HG02571 (cell line): ENCODE results near the gene TLCD3A.
"Not testable (repeated sequence)": the region's sequence is repeated elsewhere in the genome, so short reads cannot be mapped to it uniquely, and the experiment has no call there.

ENCODE experiments used
- ATAC-seq: cut with Tn5 transposase; IDR thresholded peaks from one replicate; pipeline ENCODE4 v1.9.1; 2021; ENCODE audit warnings: mild to moderate bottlenecking, moderate library complexity; ENCODE audit not compliant: unreplicated experiment

TLCD3A gene

DNA sequence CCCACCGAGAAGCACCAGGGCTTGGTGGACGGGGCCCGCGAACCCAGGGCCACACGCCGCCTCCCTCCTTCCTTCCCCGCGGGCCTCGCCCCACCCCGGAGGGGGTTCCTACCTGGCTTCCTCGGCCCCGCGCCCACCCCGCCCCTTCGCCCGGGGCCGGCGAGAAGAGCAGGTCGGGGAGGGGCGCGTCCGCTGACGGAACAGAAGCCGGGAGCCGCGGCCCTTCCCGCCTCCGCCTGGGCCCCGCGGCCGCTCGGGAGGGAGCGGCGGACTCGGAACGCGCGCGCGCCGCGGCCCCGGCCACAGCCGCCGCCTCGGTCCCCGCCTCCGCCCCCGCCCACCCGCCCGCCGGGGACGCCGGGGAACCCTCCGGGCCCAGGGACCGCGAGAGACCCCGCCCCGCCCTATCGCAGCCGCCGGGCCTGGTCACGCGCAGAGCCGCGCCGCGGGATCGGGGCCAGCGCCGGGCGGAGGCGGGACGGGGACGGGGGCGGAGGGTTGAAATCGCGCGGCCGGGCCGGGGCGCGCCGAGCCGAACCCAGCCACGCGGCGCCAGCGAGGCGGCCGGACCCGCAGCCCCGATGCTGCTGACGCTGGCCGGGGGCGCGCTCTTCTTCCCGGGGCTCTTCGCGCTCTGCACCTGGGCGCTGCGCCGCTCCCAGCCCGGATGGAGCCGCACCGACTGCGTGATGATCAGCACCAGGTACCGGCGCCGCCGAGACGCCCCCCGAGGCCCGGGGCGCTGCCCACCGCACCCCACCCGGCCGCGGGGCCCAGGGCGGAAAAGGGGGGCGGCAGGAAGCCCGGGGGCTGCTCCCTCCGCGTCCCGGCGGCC lies at the start of gene TLCD3A:
Gene TLCD3A (plus strand): TSS at position 530 of the 835 bp plus-strand sequence. CDS start 52 bp downstream, at position 582.
- peak; percentile 50 for ATAC-seq

DNA sequence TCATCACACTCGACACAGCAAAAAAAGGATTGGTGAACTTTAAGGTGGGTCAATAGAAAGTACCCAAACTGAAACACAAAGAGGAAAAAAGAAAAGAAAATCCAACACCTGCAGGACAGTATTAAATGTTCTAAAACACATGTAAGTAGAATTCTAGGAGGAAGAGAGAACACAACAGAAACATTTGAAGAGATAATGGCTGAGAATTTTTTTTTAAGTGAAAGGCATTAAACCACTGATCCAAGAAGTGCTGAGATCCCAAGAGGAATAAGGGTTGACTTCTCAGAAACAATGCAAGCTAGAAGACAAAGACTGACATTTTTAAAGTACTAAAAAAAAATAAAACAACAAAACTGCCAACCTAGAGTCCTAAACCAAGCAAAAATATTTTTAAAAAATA lies 49.4 kb upstream of the TLCD3A start:
- no peak for ATAC-seq

DNA sequence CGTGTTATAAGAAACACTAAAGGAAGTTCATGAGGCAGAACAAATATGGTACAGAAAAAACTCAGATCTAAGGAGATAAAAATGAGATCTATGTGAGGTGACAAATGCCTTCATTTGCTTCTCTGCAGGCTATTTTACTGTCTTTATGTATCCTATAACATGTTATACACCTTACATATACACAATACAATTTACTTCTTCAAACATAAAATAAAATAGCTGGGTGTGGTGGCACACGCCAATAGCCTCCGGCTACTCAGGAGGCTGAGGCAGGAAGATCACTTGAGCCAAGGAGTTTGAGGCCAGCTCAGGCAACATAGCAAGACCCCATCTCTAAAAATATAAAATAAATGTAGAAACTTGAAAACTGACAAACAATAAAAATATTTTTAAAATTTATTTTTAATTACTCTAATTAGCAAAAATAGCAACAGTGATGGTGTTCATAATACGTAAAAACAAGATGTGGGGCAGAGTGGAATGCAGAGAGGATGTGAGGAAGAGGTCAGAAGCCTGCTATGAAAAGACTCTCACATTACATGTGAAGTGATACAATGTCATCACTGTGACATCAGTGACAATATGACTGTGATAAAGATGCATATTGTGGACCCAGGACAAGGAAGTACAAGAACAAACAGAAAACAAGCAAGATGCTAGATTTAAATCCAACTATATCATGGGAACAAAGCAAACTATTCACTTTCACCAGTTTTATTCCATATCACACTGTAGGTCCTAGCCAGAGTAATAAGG lies 48.7 kb upstream of the TLCD3A start:
- ATAC-seq, result no peak

DNA sequence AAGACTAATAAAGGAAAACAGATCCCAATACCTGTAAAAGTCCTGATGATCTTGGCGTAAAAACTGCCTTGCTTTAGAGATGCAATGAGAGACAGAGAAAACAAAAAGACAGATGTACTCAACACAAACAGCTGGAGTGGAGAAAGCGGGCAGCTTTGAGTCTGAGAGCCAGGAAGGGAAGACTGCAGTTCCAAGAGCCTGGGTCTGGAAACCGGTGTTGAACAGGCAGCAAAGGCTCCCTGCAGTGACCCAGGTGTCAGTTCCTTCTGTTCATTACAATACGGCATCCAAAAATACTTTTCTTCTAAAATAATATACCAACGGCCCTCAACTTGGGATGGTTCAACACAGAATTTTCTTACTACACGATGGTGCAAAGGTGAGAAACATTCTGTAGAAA lies 47.4 kb upstream of the TLCD3A start:
- no peak for ATAC-seq

DNA sequence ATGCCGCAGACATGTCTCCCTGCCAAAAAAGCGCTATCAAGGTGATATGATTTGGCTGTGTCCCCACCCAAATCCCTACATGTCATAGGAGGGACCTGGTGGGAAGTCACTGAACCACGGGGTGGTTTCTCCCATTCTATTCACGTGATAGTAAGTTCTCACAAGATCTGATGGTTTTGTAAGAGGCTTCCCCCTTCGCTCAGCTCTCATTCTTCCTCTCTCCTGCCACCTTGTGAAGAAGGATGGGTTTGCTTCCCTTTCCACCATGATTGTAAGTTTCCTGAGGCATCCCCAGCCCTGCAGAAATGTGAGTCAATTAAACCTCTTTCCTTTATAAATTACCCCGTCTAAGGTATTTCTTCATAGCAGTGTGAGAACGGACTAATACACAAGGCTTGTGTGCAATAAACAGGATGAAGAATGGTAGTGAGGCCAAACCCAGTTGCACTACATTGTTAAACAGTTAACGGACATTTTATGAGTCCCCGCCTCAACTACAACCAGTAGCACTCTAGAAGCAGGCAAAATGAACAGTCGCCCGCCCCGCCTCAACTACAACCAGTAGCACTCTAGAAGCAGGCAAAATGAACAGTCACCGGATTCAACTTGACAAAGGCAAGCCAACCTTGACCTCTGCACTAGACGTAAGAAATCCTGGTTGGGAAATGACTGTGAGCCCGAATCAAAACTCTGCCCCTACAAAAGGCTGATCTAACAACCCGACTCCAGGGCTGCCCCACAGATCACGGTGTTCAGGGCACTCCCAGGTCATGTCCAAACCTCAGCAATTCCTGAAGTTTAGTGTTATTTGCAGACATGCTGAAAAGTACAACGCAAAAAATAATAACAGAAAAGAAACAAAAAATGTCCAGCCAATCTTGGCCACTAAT lies 44.1 kb upstream of the TLCD3A start:
- ATAC-seq, result no peak

DNA sequence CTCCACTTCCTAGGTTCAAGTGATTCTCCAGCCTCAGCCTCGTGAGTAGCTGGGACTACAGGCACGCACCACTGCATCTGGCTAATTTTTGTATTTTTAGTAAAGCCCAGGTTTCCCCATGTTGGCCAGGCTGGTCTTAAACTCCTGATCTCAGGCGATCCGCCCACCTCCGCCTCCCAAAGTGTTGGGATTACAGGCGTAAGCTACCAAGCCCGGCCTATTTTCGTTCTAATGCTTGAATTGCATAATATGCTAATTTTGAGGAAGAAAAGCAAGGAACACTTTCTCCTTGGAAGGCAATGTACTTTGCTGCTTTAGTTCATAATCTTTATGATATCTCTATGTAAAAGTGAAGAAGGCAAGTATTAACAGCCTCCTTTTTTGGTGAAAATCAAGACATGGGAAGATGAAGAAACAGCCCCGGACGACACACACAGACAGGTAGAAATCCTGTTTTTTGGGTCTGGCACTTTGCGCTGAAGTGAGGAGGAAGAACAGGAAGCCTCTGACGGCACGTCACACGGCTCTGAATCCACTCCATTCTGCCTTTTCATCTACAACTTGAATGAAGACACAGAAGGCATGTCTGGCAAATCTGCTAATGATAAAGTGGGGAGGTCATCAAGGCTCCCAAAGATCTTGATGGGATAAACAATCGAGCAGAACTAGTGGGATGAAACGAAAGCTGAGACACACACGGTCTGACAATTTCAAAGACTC lies 42.7 kb upstream of the TLCD3A start:
- ATAC-seq, result no peak

DNA sequence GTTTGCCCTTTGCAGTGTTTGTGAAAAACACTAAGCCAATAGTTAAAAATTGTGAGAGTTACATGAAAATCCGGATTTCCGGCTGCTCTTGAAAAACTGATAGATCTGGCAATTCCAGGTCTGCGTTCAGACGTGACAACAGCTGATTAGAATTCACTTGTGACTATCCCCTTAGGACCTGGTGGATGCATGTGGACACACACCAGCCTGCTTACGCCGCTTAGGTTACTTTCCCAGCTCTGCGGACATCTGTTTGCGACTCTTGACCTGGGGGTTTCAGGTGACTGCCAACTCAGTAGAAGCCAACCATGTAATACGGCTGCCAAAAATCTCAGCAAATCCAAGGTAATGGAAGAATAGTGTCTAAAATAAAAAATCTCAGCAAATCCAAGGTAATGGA lies 42.0 kb upstream of the TLCD3A start:
- ATAC-seq, result no peak

DNA sequence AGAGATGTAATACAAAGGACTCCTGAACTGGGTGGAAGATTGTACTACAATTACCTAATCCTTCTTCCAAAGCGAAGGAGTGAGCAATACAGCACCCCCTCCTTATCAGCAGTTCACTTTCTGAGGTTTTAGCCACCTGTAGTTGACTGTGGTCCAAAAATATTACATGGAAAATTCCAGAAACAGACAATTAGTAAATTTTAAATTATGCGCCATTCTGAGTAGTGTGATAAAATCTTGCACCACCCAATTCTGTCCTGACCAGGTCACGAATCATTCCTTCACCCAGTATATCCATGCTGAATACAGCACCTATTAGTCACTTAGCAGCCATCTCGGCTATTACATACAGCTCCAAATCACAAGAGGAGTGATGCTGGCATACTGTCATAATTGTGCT lies 41.0 kb upstream of the TLCD3A start:
- ATAC-seq, result no peak

DNA sequence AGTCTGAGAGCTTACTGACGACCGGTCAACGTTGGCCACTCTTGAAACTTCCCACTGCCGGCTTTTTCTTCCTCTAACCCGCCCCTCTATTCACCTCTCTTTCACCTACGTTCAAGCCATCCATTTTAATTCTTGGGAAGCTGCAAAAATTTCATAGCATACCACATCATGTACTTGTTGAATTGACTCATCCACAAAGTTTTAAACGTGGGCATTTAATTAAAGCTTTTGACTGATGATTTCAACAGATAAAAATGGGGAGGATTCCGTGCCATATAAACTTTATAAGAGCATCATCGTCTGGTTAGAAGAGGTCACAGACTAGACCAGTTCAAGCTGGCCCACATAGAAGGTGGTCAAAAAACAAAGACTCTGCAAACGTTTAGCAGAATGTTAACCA lies 40.3 kb upstream of the TLCD3A start:
- ATAC-seq, result no peak

DNA sequence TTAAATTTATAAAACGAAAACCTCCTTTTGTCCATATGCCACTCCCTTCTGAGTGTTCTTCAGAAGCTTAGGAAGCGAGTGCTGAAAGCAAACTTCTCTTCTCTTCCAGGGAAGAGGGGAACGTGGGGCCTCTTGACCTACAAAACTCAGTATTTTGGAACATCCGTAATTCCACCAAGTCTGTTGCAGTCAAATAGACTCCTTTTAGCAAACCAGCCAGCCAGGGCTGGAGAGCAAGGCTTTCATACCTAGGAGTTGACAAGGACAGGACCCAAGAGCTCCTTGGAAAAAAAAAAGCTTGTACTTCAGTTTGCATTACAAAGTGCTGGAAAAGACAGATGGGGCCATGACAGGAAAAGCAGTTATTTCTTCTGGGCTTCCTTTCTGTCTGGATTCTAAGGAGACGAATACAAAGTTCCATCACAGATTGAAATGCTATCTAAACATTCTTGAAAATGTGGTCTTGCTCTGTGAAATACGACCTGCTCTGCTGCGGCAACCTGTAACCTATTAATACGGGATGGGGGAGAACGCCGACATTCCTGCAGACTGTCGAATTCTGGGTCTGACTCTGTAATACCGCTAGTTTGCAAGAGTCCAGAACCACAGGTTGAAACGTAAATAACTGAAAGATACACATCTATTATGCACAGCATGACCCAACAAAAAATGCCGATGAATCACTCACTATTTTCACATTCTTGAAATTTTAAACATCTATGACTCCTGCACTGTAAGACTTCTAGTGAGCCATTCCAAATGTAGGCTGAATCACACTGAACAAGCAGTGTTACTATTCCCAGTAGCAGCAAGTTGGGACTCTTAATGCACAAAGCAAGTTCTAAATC lies 38.4 kb upstream of the TLCD3A start:
- ATAC-seq, result no peak

DNA sequence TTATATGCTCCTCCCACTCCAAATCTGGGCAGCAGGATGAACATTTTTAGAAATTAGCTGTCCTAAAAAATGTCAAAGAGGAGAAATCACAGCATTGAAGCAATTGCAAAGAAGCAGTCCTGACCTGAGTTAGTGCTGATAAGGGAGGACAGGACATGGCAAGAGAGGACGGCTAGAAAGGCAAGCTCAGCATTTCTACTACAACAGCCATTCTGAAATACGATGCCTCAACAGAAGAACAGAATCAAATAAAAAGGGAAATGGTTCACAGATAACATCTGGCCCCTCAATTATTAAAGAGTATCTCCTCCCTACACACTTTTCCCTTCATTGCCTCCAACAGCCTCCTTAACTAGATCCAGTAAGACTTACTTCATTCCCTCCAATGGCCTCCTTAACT lies 36.0 kb upstream of the TLCD3A start:
- no peak for ATAC-seq

DNA sequence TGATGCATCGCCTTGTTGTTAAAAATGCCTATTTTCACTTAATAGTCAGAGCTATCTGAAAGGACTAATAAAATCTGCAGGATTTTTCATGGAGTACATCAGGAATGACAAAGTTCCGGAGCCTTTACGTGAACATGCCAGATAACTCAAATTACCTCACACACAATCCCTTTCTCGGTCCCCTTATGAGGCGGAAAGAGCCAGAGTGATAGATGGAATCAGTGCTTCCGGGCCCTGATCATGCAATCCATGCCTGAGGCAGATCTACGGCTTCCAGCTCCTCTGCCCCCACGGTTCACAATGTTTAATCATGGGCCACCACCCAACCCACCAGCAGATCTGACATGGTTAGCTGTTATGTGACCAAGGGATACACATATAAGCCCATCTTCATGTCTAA lies 34.7 kb upstream of the TLCD3A start:
- ATAC-seq, result no peak

DNA sequence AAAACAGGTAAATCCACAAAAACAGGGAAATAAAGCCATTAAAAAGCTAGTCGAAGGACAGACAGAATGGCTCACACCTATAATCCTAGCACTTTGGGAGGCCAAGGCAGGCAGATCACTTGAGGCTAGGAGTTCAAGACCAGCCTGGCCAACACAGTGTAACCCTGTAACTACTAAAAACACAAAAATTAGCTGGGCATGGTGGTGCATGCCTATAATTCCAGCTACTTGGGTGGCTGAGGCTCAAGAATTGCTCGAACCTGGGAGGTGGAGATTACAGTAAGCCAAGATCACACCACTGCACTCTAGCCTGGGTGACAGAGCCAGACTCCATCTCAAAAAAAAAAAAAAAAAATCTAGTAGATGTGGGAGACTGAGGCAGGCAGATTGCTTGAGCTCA lies 34.3 kb upstream of the TLCD3A start:
- not testable (repeated sequence) for ATAC-seq

DNA sequence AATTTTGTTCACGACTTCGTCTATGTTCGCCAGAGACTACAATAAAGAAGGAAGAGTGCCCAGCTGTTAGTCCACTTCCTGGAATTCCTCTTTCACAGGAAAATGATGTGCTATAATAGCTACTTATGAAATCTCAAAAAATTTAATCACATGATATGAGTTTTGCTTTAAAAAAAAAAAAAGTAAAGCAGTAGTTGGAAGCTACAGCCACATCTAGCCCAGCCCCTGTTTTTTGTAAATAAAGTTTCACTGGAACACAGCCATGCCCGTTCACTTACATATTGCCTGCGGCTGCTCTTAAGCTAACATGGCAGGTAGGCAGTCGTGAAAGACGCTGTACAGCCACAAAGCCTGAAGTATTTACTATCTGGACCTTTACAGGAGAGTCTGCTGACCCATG lies 33.1 kb upstream of the TLCD3A start:
- no peak for ATAC-seq

DNA sequence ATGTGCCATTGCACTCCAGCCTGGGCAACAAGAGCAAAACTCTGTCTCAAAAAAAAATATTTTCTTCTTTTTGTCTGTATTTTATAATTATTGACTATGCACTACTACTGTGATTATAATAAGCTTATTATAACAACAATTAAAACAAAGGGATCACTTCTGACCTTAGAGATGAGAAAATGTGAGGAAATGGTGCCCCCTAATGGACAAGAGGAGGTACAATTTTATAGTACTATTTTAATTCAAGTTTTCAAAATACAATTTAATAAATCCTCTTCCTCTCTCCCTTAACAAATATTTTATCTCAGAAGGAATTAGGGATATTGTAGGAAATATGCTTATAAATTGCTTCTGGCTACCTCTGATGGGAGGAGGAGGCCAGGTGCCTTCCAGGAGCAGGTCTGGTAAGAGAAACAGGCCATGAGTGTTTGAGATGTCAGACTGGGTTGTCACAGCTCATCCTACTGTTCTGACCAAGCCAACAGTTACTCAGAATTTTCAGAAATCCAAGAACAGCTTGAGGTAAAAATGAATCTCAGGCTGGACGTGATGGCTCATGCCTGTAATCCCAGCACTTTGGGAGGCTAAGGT lies 31.8 kb upstream of the TLCD3A start:
- ATAC-seq, result no peak

DNA sequence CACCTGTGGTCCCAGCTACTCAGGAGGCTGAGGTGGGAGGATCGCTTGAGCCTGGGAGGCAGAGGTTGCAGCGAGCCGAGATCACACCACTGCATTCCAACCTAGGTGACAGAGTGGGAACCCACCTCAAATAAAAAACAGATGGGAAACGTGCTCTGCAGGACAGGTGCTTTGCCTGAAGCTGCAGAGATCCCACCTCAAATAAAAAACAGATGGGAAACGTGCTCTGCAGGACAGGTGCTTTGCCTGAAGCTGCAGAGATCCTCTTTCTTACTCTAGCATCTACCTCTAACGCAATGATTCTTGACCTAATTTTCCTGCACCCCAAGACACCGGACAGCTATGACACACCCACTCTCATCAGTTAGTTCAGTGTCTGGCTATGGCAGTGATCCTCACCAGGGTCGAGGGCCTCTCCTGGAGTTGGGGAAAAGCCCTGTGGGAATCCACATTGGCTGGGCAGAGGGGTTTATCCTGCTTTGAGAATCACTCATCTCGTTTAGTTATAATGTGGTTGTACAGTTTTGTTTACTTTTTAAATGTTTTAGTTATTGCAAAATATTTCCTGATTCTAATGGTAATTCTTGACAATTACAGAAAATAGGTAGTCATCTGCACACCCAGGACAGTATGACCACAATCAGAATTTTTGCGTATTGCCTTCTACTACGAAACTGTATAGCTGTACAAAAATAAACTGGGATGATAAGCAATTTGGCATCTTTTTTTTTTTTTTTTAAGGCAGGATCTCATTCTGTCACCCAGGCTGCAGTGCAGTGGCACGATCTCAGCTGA lies 29.1 kb upstream of the TLCD3A start:
- ATAC-seq, result no peak

DNA sequence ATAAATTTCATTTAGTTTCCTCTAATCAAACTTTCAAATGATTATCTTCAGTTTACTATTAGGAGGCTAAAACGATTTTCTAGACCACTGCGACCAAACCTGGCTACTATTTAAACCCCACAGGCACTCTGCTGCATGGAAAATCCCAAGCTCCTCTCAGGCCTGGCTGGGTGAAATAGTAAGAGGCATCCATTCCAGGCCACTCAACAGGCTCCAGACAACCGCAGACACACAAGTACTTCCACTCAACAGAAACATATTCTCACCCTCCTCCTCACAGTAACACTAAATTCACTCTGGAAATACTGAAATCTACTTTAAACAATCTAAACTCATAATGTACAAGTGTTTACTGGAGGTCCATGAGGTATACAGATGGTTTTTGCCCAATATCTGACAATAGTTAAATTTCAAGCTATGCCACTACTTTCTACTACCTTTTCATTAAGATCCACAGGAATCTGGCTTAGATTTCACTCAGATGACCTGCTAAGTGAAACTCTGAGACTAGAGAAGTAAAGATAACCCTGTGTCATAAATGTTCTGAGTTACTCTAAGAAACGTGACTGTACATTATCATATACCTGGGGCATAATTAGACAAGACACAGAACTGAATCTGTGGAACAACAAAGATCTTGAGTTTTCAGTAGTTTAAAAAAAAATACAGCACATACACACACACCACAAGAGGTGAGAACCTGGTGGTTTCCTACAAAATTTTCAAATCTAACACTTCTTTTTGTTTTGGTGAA lies 28.1 kb upstream of the TLCD3A start:
- no peak for ATAC-seq

DNA sequence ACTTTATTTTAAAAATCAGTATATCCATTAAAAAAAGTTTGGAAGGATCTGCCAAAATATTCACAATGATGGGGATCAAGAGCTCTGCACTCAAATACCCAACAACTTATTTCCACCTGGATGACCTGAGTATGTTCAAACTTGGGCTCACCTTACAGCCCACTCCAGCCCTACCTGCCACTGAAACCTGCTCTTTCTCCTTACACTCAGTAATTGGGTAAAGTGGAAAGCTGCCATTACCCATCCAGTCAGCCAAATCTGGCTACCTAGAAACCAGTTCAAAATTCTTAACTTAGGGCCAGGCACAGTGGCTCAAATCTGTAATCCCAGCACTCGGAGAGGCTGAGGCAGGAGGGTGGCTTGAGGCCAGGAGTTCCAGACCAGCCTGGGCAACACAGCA lies 27.4 kb upstream of the TLCD3A start:
- ATAC-seq, result no peak
